Gastroesophageal sphincter (tissue), 4 donors: ENCODE measurements around the gene ORAI2. TPM values are rescaled to one million over a fixed set of nuclear protein-coding genes. Genes with fewer than 3 reads are reported as not detected.
A peak's percentile ranks its signal among the peaks of the same experiment; 100 is the strongest.

Experiments used
- ATAC-seq: fragments of 150-250 bp; one replicate; pipeline ENCODE4 v1.9.1; 2016; ENCODE audit warnings: mild to moderate bottlenecking, moderate library complexity
- H3K27ac ChIP-seq, 4 donors: fragments of 200-600 bp; sonication (generic) in 3 of 4; 1 replicate in 3 of 4; 2 replicates in 1 of 4; pipeline ENCODE4 v1.5.1; 2016 to 2019
- H3K27me3 ChIP-seq: fragments of 200-600 bp; sonication (generic); one replicate; pipeline ENCODE4 v1.5.1; 2019
- H3K36me3 ChIP-seq, 2 donors: fragments of 200-600 bp; sonication (generic); one replicate each; pipeline ENCODE4 v1.5.1; 2019; ENCODE audit warnings: control low read depth in 1 of 2
- H3K4me1 ChIP-seq, 3 donors: fragments of 200-600 bp; sonication (generic); 1 replicate in 2 of 3; 2 replicates in 1 of 3; pipeline ENCODE4 v1.5.1; 2016 to 2019; ENCODE audit warnings: control low read depth in 2 of 3
- H3K4me3 ChIP-seq, 2 donors: fragments of 200-600 bp; sonication (generic); one replicate each; pipeline ENCODE4 v1.5.1; 2019; ENCODE audit warnings: mild to moderate bottlenecking in 1 of 2, moderate library complexity in 1 of 2
- H3K9me3 ChIP-seq, 3 donors: fragments of 200-600 bp; sonication (generic); one replicate each; pipeline ENCODE4 v1.5.1; 2017 to 2019; ENCODE audit warnings: control low read depth in 2 of 3
- EP300 ChIP-seq: sonication (generic); formaldehyde crosslinking; IDR thresholded peaks from one replicate; pipeline ENCODE4 v1.6.1; 2017; ENCODE audit warnings: antibody characterized with exemption, mild to moderate bottlenecking
- POLR2A ChIP-seq, 2 donors: fragments of 450-650 bp; IDR thresholded peaks; one replicate each; pipeline ENCODE4 v1.6.1; 2017; ENCODE audit warnings: antibody characterized with exemption in 2 of 2, mild to moderate bottlenecking in 2 of 2, moderate library complexity in 1 of 2
- POLR2AphosphoS5 ChIP-seq: sonication (generic); formaldehyde crosslinking; IDR thresholded peaks from one replicate; pipeline ENCODE4 v1.6.1; 2017; ENCODE audit warnings: antibody characterized with exemption
- WGBS, 2 donors: methylation state at CpG; one replicate each; pipeline ENCODE4 v1.1.5; 2018; ENCODE audit warnings: low coverage in 1 of 2; 5-methylcytosine and 5-hydroxymethylcytosine counted together
- total RNA-seq, 4 donors: library from RNA; depleted of rRNA; stranded (reverse); fragments of >200 nt; gene quantifications; one replicate each; pipeline ENCODE4 v1.1.0, GENCODE V29; 2016
- TF ChIP-seq, protein P1 (sequence below), 4 experiments: fragments of 200-600 bp in 2 of 4; fragments of 450-650 bp in 2 of 4; sonication (generic) in 1 of 4; IDR thresholded peaks; one replicate each; pipeline ENCODE4 v1.5.1; 2017 to 2019; ENCODE audit warnings: antibody characterized with exemption in 4 of 4, mild to moderate bottlenecking in 2 of 4, moderate library complexity in 2 of 4

The ORAI2 gene
- total RNA-seq, 4 donors from 2014 or later = 3.3 to 15.6 (median 6.7) TPM

DNA sequence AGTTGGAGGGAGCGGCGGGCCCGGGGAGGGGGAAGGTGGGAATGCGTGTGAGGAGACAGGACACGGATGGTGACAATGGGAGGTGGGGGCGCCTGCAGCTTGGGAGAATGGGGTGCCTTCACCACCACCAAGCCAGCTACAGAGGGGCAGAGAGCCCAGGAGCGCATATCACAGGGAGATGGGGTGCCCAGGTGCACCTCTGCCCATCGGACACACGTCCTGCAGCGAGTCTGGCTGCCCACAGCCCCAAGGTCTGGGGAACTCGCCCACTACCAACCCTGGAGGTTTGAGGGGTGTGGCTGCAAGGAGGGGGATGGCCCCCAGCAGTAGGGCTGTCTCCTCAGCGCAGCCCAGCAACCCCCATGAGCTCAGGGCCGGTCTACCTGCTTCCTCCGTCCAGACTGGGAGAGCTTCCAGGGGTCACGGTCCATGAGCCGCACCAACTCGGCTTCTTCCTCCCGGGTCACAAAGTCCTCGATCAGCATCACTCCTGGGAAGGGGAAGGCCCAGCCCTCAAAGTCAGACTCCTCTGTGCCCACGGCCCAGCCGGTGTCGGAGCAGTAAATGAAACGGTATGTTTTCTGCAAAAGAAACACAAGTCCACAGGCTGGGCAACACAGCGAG, 26.0 kb downstream of the ORAI2 start:
- 89 to 96% methylated on average over 3 to 9 of the region's 24 CpGs for WGBS, 2 donors
- Histone ChIP-seq H3K4me3 (no peak overlapping the region), H3K4me1 (peaks cover 0 to 26% (median 5%) of the 10 kb centered on the region in 3 donors), H3K36me3 (peaks cover 0 to 62% of the 10 kb centered on the region in 2 donors), H3K27ac (no peak overlapping the region), H3K9me3 (no peaks in the 10 kb centered on the region), H3K27me3 (no peaks in the 10 kb centered on the region)
- TF ChIP-seq POLR2AphosphoS5 = no peak
- no peak for TF ChIP-seq POLR2A (IDR thresholded peaks at IDR 0.05)
- TF ChIP-seq, protein P1, sequence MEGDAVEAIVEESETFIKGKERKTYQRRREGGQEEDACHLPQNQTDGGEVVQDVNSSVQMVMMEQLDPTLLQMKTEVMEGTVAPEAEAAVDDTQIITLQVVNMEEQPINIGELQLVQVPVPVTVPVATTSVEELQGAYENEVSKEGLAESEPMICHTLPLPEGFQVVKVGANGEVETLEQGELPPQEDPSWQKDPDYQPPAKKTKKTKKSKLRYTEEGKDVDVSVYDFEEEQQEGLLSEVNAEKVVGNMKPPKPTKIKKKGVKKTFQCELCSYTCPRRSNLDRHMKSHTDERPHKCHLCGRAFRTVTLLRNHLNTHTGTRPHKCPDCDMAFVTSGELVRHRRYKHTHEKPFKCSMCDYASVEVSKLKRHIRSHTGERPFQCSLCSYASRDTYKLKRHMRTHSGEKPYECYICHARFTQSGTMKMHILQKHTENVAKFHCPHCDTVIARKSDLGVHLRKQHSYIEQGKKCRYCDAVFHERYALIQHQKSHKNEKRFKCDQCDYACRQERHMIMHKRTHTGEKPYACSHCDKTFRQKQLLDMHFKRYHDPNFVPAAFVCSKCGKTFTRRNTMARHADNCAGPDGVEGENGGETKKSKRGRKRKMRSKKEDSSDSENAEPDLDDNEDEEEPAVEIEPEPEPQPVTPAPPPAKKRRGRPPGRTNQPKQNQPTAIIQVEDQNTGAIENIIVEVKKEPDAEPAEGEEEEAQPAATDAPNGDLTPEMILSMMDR (IDR thresholded peaks at IDR 0.05) = no peak
- TF ChIP-seq EP300 = no peak
- no peak for ATAC-seq

DNA sequence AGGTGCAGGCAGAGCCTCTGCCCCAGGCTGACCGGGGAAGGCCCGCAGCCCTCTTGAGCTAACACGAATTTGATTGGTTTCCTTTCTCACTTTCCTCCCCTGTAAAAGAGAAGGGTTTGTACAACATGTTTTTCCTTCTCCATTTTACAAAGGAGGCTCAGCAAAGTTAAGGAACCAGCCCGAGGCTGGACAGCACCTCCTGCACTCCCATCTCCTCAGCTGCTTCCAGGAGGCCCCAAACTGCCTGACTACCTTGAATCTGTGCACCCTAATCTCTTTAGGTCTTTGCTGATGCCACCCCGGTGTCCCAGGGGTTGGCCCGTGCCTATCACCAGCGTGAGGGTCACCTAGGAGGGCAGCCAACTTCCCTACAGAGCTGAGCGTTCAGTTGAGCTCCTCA, 27.1 kb downstream of the ORAI2 start:
- no peak overlapping the region for H3K4me3 ChIP-seq
- no peak overlapping the region for H3K27ac ChIP-seq
- H3K4me1 ChIP-seq = peaks cover 0 to 31% (median 5%) of the 10 kb centered on the region in 3 donors
- peaks cover 0 to 51% of the 10 kb centered on the region in 2 donors for H3K36me3 ChIP-seq
- 79 to 100% methylated on average over 1 to 8 of the region's 8 CpGs for WGBS, 2 donors
- H3K27me3 ChIP-seq = no peaks in the 10 kb centered on the region
- H3K9me3 ChIP-seq = no peaks in the 10 kb centered on the region
- TF ChIP-seq POLR2A (IDR thresholded peaks at IDR 0.05) (no peak), EP300 (no peak), POLR2AphosphoS5 (no peak)
- TF ChIP-seq, protein P1 (IDR thresholded peaks at IDR 0.05) = no peak
- ATAC-seq = no peak

DNA sequence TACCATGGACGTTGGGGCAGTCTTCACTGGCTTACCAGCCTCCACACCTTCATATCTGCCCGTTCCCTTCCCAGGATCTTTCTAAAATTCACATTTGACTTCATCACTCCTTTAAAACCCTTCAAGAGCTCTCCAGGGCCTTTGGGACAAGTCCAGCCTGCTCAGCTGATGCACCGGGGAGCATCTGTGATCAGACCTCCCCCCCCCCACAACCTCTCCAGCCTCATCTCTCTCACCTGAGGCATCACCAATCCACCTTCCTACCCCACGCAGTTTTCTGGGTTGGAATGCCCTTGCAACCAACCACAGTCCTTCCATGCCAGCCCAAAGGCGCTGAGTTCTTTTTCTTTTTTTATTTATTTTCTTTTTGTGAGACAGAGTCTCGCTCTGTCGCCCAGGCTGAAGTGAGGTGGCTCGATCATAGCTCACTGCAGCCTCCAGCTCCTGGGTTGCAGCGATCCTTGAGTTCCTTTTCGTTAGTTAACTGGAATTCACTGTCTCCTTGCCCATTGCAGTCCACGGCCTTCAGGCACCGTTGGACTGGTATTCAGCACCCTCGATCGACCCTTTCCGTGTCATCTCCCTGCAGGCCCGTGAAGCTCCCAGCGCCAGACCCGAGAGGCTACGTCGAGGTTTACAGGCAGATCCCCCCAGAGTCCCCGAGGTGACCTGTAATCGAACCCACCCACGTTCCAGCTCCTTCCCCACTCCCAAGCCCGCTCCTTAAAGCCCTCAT, 30.6 kb downstream of the ORAI2 start:
- Histone ChIP-seq H3K36me3 (peaks cover 0 to 34% of the 10 kb centered on the region in 2 donors), H3K4me3 (peak overlapping the region; percentile 92 to 98), H3K4me1 (peaks cover 0 to 57% (median 9%) of the 10 kb centered on the region in 3 donors), H3K9me3 (no peaks in the 10 kb centered on the region), H3K27me3 (no peaks in the 10 kb centered on the region), H3K27ac (peak overlapping the region in 3 of 4 donors; percentile 78 to 83 (median 82))
- TF ChIP-seq POLR2A (IDR thresholded peaks at IDR 0.05) (no peak), POLR2AphosphoS5 (no peak), EP300 (no peak)
- TF ChIP-seq, protein P1 (IDR thresholded peaks at IDR 0.05) = no peak
- no peak for ATAC-seq
- 13 to 24% methylated on average over 3 to 17 of the region's 24 CpGs for WGBS, 2 donors

DNA sequence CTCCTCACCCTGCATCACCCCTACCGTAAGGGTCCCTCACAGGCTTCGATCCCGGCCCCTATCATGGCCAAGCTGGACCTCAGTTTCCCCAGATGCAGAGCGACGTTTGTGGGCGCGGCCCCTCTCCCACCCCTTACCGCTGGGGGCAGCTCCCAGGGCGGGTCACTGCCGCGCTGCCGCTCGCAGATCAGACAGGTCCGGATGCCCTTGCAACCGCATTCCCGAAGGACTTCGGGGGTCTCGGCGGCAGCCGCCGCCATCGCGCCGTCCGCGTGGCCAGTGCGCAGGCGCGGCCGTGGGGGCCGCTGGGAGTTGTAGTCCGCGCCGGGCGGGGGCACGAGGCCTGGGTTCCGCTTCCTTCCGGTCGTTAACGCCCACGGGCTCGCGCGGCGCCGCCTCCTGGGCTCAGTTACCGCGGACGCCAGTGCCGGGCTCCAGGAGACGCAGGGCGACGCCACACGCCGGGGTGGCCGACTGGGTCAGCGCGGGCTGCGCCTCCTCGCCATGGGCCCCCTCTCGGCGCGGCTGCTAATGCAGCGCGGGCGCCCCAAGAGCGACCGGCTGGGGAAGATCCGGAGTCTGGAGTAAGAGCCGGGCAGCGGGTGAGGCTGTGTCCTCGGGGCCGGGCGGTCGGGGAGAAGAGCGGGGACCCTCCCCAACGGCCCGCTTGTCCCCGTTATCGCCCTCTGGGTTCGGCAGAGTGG, 31.4 kb downstream of the ORAI2 start, which contains the start of the genes ALKBH4 and LRWD1:
Gene ALKBH4, minus strand, starts transcription at position 287 of the 704 bp plus-strand sequence. Its CDS starts 27 bp downstream, at position 260.
Gene LRWD1, plus strand, starts transcription at position 408 of the 704 bp plus-strand sequence. Its CDS starts 97 bp downstream, at position 505.
- H3K4me3 ChIP-seq = peak within 1 kb of the TSS; percentile 92 to 98
- no CpG with 5 or more reads among the region's 81 CpGs for WGBS, 2 donors
- no peaks in the 10 kb centered on the region for H3K27me3 ChIP-seq
- H3K9me3 ChIP-seq = no peaks in the 10 kb centered on the region
- H3K27ac ChIP-seq = peak within 1 kb of the TSS in 3 of 4 donors; percentile 78 to 83 (median 82)
- H3K4me1 ChIP-seq = peaks cover 0 to 57% (median 9%) of the 10 kb centered on the region in 3 donors
- TF ChIP-seq POLR2AphosphoS5 = peak; percentile 70
- TF ChIP-seq, protein P1 (IDR thresholded peaks at IDR 0.05) = peak in 2 of 4 experiments; percentile 31 to 54
- TF ChIP-seq EP300 = no peak
- peak in 1 of 2 donors; percentile 63 for TF ChIP-seq POLR2A (IDR thresholded peaks at IDR 0.05)
- peaks cover 0 to 34% of the 10 kb centered on the region in 2 donors for H3K36me3 ChIP-seq
- peak; percentile 96 for ATAC-seq
